Mesenchymal stem cell (in vitro differentiated cells and primary cell): Measurements from ENCODE around the gene ZFYVE27.

ENCODE experiments used
- DNase-seq: peaks from one replicate; pipeline ENCODE4 v3.0.0-alpha.2; 2013
- H2AFZ ChIP-seq: one replicate; pipeline ENCODE4 v1.6.1; 2013; ENCODE audit warnings: low read depth, mild to moderate bottlenecking, control low read depth, inconsistent platforms, low read length, moderate library complexity
- H2AK5ac ChIP-seq: 2 replicates; pipeline ENCODE4 v1.6.1; 2013; ENCODE audit warnings: low read length, moderate library complexity, mild to moderate bottlenecking, inconsistent platforms; ENCODE audit not compliant: severe bottlenecking
- H2BK120ac ChIP-seq: one replicate; pipeline ENCODE4 v1.6.1; 2013; ENCODE audit warnings: low read depth, mild to moderate bottlenecking, inconsistent platforms, low read length, moderate library complexity
- H2BK12ac ChIP-seq, 2 experiments: one replicate each; pipeline ENCODE4 v1.6.1; 2013; ENCODE audit warnings: inconsistent platforms in 2 of 2, low read length in 2 of 2, mild to moderate bottlenecking in 2 of 2, moderate library complexity in 2 of 2, control low read depth in 1 of 2
- H2BK15ac ChIP-seq: one replicate; pipeline ENCODE4 v1.6.1; 2013; ENCODE audit warnings: mild to moderate bottlenecking, low read depth, inconsistent platforms; ENCODE audit not compliant: poor library complexity, severe bottlenecking
- H2BK5ac ChIP-seq: 2 replicates; pipeline ENCODE4 v1.6.1; 2013; ENCODE audit warnings: low read depth, mild to moderate bottlenecking, low read length, control low read depth, inconsistent platforms; ENCODE audit not compliant: poor library complexity, severe bottlenecking
- H3K14ac ChIP-seq, 2 experiments: one replicate each; pipeline ENCODE4 v1.6.1; 2013; ENCODE audit warnings: inconsistent platforms in 2 of 2, low read length in 2 of 2, control low read depth in 1 of 2, mild to moderate bottlenecking in 1 of 2, moderate library complexity in 1 of 2
- H3K18ac ChIP-seq, 2 experiments: one replicate each; pipeline ENCODE4 v1.6.1; 2013; ENCODE audit warnings: inconsistent platforms in 2 of 2, low read length in 2 of 2, control low read depth in 1 of 2, low read depth in 1 of 2, mild to moderate bottlenecking in 1 of 2
- H3K23ac ChIP-seq, 2 experiments: one replicate each; pipeline ENCODE4 v1.6.1; 2013; ENCODE audit warnings: inconsistent platforms in 2 of 2, low read length in 2 of 2, mild to moderate bottlenecking in 2 of 2, moderate library complexity in 2 of 2, control low read depth in 1 of 2
- H3K27ac ChIP-seq: 2 replicates; pipeline ENCODE4 v1.5.1; 2013; ENCODE audit warnings: mild to moderate bottlenecking, moderate library complexity, low read length, control low read depth, inconsistent platforms; ENCODE audit not compliant: poor library complexity, severe bottlenecking
- H3K27me3 ChIP-seq, 2 experiments: 2 replicates each; pipeline versions ENCODE4 v1.6.1 to v1.7.0; 2013; ENCODE audit warnings: low read length in 2 of 2, mild to moderate bottlenecking in 2 of 2, moderate library complexity in 2 of 2, control low read depth in 1 of 2, inconsistent platforms in 1 of 2; ENCODE audit not compliant: control insufficient read depth in 1 of 2, insufficient read depth in 1 of 2
- H3K36me3 ChIP-seq, 2 experiments: 2 replicates each; pipeline versions ENCODE4 v1.6.1 to v1.7.0; 2013; ENCODE audit warnings: low read length in 2 of 2, control low read depth in 1 of 2, inconsistent platforms in 1 of 2, low read depth in 1 of 2, mild to moderate bottlenecking in 1 of 2; ENCODE audit not compliant: insufficient read depth in 2 of 2, control insufficient read depth in 1 of 2
- H3K4ac ChIP-seq, 2 experiments: one replicate each; pipeline ENCODE4 v1.6.1; 2013; ENCODE audit warnings: inconsistent platforms in 2 of 2, low read length in 2 of 2, mild to moderate bottlenecking in 2 of 2, moderate library complexity in 2 of 2, control low read depth in 1 of 2, low read depth in 1 of 2
- H3K4me1 ChIP-seq: 2 replicates; pipeline ENCODE4 v1.6.1; 2013; ENCODE audit warnings: low read depth, low read length, control low read depth; ENCODE audit not compliant: control insufficient read depth, insufficient read depth
- H3K4me2 ChIP-seq: 2 replicates; pipeline ENCODE4 v1.6.1; 2013; ENCODE audit warnings: low read length, mild to moderate bottlenecking, inconsistent platforms; ENCODE audit not compliant: poor library complexity, severe bottlenecking
- H3K4me3 ChIP-seq, 2 experiments: 2 replicates each; pipeline versions ENCODE4 v1.5.1 to v1.7.0; 2013; ENCODE audit warnings: low read length in 2 of 2, mild to moderate bottlenecking in 2 of 2, control low read depth in 1 of 2, low read depth in 1 of 2; ENCODE audit not compliant: insufficient read depth in 1 of 2
- H3K79me1 ChIP-seq: replicated peaks from 2 replicates; pipeline ENCODE4 v1.6.1; 2013; ENCODE audit warnings: mild to moderate bottlenecking, control low read depth, low read length, inconsistent platforms; ENCODE audit not compliant: poor library complexity, severe bottlenecking
- H3K9ac ChIP-seq: 2 replicates; pipeline ENCODE4 v1.7.0; 2013; ENCODE audit warnings: mild to moderate bottlenecking, low read length, moderate library complexity
- H3K9me3 ChIP-seq: 2 replicates; pipeline ENCODE4 v1.7.0; 2013; ENCODE audit warnings: mild to moderate bottlenecking, low read length; ENCODE audit not compliant: control insufficient read depth
- H4K8ac ChIP-seq: one replicate; pipeline ENCODE4 v1.6.1; 2013; ENCODE audit warnings: inconsistent platforms, mild to moderate bottlenecking, low read length, moderate library complexity
- H4K91ac ChIP-seq: one replicate; pipeline ENCODE4 v1.6.1; 2013; ENCODE audit warnings: mild to moderate bottlenecking, low read length, inconsistent platforms
- WGBS: methylation state at CpG from one replicate; pipeline ENCODE4 v1.1.7; 2013; ENCODE audit warnings: mixed read lengths; 5-methylcytosine and 5-hydroxymethylcytosine counted together

The ZFYVE27 gene

DNA sequence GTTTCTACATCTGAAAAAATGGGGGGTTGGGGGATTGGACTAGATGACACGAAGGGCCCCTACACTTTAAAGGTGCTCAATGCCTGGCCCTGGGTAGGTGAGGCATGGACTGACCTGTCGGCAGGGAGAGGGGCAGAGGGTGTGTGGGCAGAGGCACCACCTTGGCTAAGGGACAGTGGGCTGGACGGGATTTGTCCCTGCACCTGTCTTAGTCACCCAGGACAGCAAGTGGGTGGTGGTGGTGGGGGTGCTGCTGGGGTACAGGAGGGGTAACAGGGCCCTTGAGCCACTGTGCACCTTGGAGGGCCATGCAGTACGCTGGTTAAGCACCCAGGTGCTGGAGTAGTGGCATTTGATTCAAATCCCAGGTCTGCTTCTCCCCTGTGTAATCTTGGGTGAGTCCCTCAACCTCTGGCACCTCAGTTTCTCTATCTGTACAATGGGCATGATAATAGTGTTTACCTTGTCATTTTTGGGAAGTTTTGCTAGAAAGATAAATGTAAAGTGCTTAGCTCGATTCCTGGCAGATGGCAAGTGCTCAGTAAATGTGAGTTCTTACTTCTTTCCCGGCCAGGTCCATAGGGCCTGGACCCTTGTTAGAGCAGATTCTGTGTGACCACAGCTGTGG is 53.0 kb downstream of the ZFYVE27 start:
- 66% methylated on average over 5 of the region's 6 CpGs for WGBS
- H3K4me3 ChIP-seq = no peak overlapping the region
- H4K8ac ChIP-seq = no peak overlapping the region

GRCh38 chr10:97791824-97792721 is 55.1 kb downstream of the ZFYVE27 start:
- WGBS = 39% methylated on average over 11 of the region's 13 CpGs
- H3K9ac ChIP-seq = no peak overlapping the region
- H3K23ac ChIP-seq = no peak overlapping the region
- H3K36me3 ChIP-seq = no peaks in the 10 kb centered on the region
- no peak overlapping the region for H4K91ac ChIP-seq
- DNase-seq = peak; percentile 49
- H3K4me2 ChIP-seq = no peak overlapping the region
- peaks cover 7% of the 10 kb centered on the region for H3K4me1 ChIP-seq
- no peak overlapping the region for H3K4ac ChIP-seq
- H3K4me3 ChIP-seq = no peak overlapping the region
- no peaks in the 10 kb centered on the region for H3K79me1 ChIP-seq
- H2BK120ac ChIP-seq = no peak overlapping the region
- H3K27ac ChIP-seq = no peak overlapping the region
- H3K18ac ChIP-seq = no peak overlapping the region
- H2AK5ac ChIP-seq = no peak overlapping the region
- no peak overlapping the region for H2BK5ac ChIP-seq
- peaks cover 37 to 54% of the 10 kb centered on the region in 2 experiments for H3K27me3 ChIP-seq
- H2BK15ac ChIP-seq = no peak overlapping the region
- H4K8ac ChIP-seq = no peak overlapping the region
- no peak overlapping the region for H3K14ac ChIP-seq
- no peak overlapping the region for H2BK12ac ChIP-seq
- H2AFZ ChIP-seq = no peak overlapping the region
- H3K9me3 ChIP-seq = no peaks in the 10 kb centered on the region

More for the DNA sequence above, 53.0 kb downstream of the ZFYVE27 start:
- no peak overlapping the region for H3K27ac ChIP-seq
- H3K4me1 ChIP-seq = peaks cover 7% of the 10 kb centered on the region
- H2AFZ ChIP-seq = no peak overlapping the region
- H2BK12ac ChIP-seq = no peak overlapping the region
- no peak overlapping the region for H2BK120ac ChIP-seq
- no peak overlapping the region for H3K14ac ChIP-seq
- peak overlapping the region; percentile 15 for H4K91ac ChIP-seq
- DNase-seq = no peak
- H3K9ac ChIP-seq = no peak overlapping the region
- no peak overlapping the region for H3K23ac ChIP-seq
- no peaks in the 10 kb centered on the region for H3K36me3 ChIP-seq
- peak overlapping the region; percentile 13 for H2BK15ac ChIP-seq
- H3K4ac ChIP-seq = no peak overlapping the region
- no peaks in the 10 kb centered on the region for H3K79me1 ChIP-seq
- no peak overlapping the region for H2AK5ac ChIP-seq
- H3K4me2 ChIP-seq = no peak overlapping the region
- H2BK5ac ChIP-seq = no peak overlapping the region
- H3K18ac ChIP-seq = no peak overlapping the region
- H3K27me3 ChIP-seq = peaks cover 42 to 61% of the 10 kb centered on the region in 2 experiments
- H3K9me3 ChIP-seq = no peaks in the 10 kb centered on the region

GRCh38 chr10:97795886-97796285 is 59.0 kb downstream of the ZFYVE27 start:
- Histone ChIP-seq H2BK12ac (no peak overlapping the region), H3K27me3 (peaks cover 36 to 51% of the 10 kb centered on the region in 2 experiments), H4K8ac (no peak overlapping the region), H2AK5ac (no peak overlapping the region), H3K4me2 (no peak overlapping the region), H3K18ac (no peak overlapping the region), H3K14ac (no peak overlapping the region), H3K9me3 (peaks cover 26% of the 10 kb centered on the region), H2BK120ac (no peak overlapping the region), H3K27ac (no peak overlapping the region), H3K4me3 (no peak overlapping the region), H3K36me3 (no peaks in the 10 kb centered on the region), H3K4me1 (no peaks in the 10 kb centered on the region), H2AFZ (no peak overlapping the region), H2BK15ac (no peak overlapping the region), H2BK5ac (no peak overlapping the region), H4K91ac (no peak overlapping the region), H3K23ac (no peak overlapping the region), H3K9ac (no peak overlapping the region), H3K79me1 (no peaks in the 10 kb centered on the region), H3K4ac (no peak overlapping the region)
- no peak for DNase-seq
- WGBS = 24% methylated on average over 3 of the region's 4 CpGs

- H2BK5ac ChIP-seq = no peak overlapping the region
- no peak overlapping the region for H3K4ac ChIP-seq
- peaks cover 35 to 51% of the 10 kb centered on the region in 2 experiments for H3K27me3 ChIP-seq
- no peak overlapping the region for H3K23ac ChIP-seq
- H3K4me2 ChIP-seq = no peak overlapping the region
- H2BK12ac ChIP-seq = no peak overlapping the region
- H3K4me1 ChIP-seq = no peaks in the 10 kb centered on the region
- H3K14ac ChIP-seq = no peak overlapping the region
- no peak overlapping the region for H3K9ac ChIP-seq
- no peak overlapping the region for H2AK5ac ChIP-seq
- no peak overlapping the region for H3K27ac ChIP-seq
- no peak for DNase-seq
- H3K36me3 ChIP-seq = no peaks in the 10 kb centered on the region
- no peak overlapping the region for H2AFZ ChIP-seq
- no peaks in the 10 kb centered on the region for H3K79me1 ChIP-seq
- H3K18ac ChIP-seq = no peak overlapping the region
- H3K9me3 ChIP-seq = peaks cover 26% of the 10 kb centered on the region
- no peak overlapping the region for H2BK120ac ChIP-seq
- WGBS = 62% methylated on average over 3 of the region's 3 CpGs
- H3K4me3 ChIP-seq = no peak overlapping the region
- H2BK15ac ChIP-seq = no peak overlapping the region
- H4K8ac ChIP-seq = no peak overlapping the region
- H4K91ac ChIP-seq = no peak overlapping the region
These were observed 59.7 kb downstream of the ZFYVE27 start for GRCh38 chr10:97796651-97797050.
